NT2/D1 (cell line): ENCODE results near the gene SLC7A1.

Experiments used
- SUZ12 ChIP-seq: IDR thresholded peaks from 2 replicates; pipeline ENCODE4 v1.6.1; 2011; ENCODE audit not compliant: insufficient read length, insufficient read depth; ENCODE audit errors: extremely low read depth
- YY1 ChIP-seq: IDR thresholded peaks from 2 replicates; pipeline ENCODE4 v1.6.1; 2011; ENCODE audit not compliant: insufficient read length, insufficient read depth

GRCh38 chr13:29591310-29591709, 4.2 kb downstream of the SLC7A1 start:
- TF ChIP-seq YY1 (no peak), SUZ12 (no peak)
